Tibial artery (tissue), 4 donors: ENCODE measurements around the gene SSTR1.

Experiments
- DNase-seq, 2 donors: peaks; one replicate each; pipeline ENCODE4 v3.0.0-alpha.2; 2019
- H3K27ac ChIP-seq, 2 donors: fragments of 200-600 bp; sonication (generic) in 1 of 2; 1 replicate in 1 of 2; 2 replicates in 1 of 2; pipeline ENCODE4 v1.5.1; 2018 to 2019; ENCODE audit warnings: mild to moderate bottlenecking in 1 of 2
- H3K27me3 ChIP-seq, 2 donors: fragments of 200-600 bp; sonication (generic) in 1 of 2; one replicate each; pipeline versions ENCODE4 v1.5.1 to v1.6.0; 2016 to 2019
- H3K36me3 ChIP-seq, 3 donors: fragments of 200-600 bp; sonication (generic) in 2 of 3; one replicate each; pipeline ENCODE4 v1.5.1; 2016 to 2019; ENCODE audit warnings: mild to moderate bottlenecking in 2 of 3
- H3K4me1 ChIP-seq, 4 donors: fragments of 200-600 bp; sonication (generic) in 2 of 4; 1 replicate in 3 of 4; 2 replicates in 1 of 4; pipeline ENCODE4 v1.5.1; 2016 to 2019
- H3K4me3 ChIP-seq, 2 donors: fragments of 200-600 bp; sonication (generic) in 1 of 2; 1 replicate in 1 of 2; 2 replicates in 1 of 2; pipeline ENCODE4 v1.5.1; 2018 to 2019; ENCODE audit warnings: mild to moderate bottlenecking in 2 of 2
- H3K9me3 ChIP-seq, 3 donors: fragments of 200-600 bp; sonication (generic) in 1 of 3; one replicate each; pipeline ENCODE4 v1.5.1; 2016 to 2019
- CTCF ChIP-seq, 2 experiments: fragments of 200-600 bp in 1 of 2; fragments of 450-650 bp in 1 of 2; IDR thresholded peaks; one replicate each; pipeline ENCODE4 v1.5.1; 2017 to 2019; ENCODE audit warnings: antibody characterized with exemption in 2 of 2, mild to moderate bottlenecking in 1 of 2, moderate library complexity in 1 of 2
- intact Hi-C: fragments of 100-400 bp; cut with DNase I; formaldehyde crosslinking; loops from one replicate; pipeline ENCODE4 v1.15.0; 2023; ENCODE audit warnings: low total_unique reads

Gene SSTR1

GRCh38 chr14:38208618-38209562, 1.2 kb downstream of the SSTR1 start:
- intact Hi-C loops, result no loop called here
- Histone ChIP-seq H3K9me3 (no peaks in the 10 kb centered on the region), H3K36me3 (no peaks in the 10 kb centered on the region), H3K27ac (no peak overlapping the region), H3K4me3 (peak overlapping the region; percentile 47 to 55), H3K4me1 (peaks cover 0 to 46% (median 38%) of the 10 kb centered on the region in 4 donors), H3K27me3 (peaks cover 0 to 38% of the 10 kb centered on the region in 2 donors)
- DNase-seq, result peak in 1 of 2 donors; percentile 23
- no peak for TF ChIP-seq CTCF (IDR thresholded peaks at IDR 0.05)

- Histone ChIP-seq H3K27me3 (peaks cover 0 to 38% of the 10 kb centered on the region in 2 donors), H3K9me3 (no peaks in the 10 kb centered on the region), H3K4me3 (peak overlapping the region; percentile 47 to 55), H3K36me3 (no peaks in the 10 kb centered on the region), H3K4me1 (peaks cover 0 to 46% (median 38%) of the 10 kb centered on the region in 4 donors), H3K27ac (no peak overlapping the region)
- no peak for TF ChIP-seq CTCF (IDR thresholded peaks at IDR 0.05)
- DNase-seq, result peak in 1 of 2 donors; percentile 20
- intact Hi-C loops, result no loop called here
Observed at GRCh38 chr14:38209572-38210557, 2.2 kb downstream of the SSTR1 start.

- Histone ChIP-seq H3K27ac (no peak overlapping the region), H3K4me1 (peaks cover 0 to 46% (median 38%) of the 10 kb centered on the region in 4 donors), H3K27me3 (peaks cover 0 to 38% of the 10 kb centered on the region in 2 donors), H3K4me3 (peak overlapping the region; percentile 47 to 55), H3K36me3 (no peaks in the 10 kb centered on the region), H3K9me3 (no peaks in the 10 kb centered on the region)
- no peak for DNase-seq
- TF ChIP-seq CTCF (IDR thresholded peaks at IDR 0.05), result no peak
- intact Hi-C loops, result no loop called here
Observed at GRCh38 chr14:38210587-38211216, 3.0 kb downstream of the SSTR1 start.

- Histone ChIP-seq H3K27ac (no peak overlapping the region), H3K9me3 (no peaks in the 10 kb centered on the region), H3K4me1 (peaks cover 0 to 46% (median 38%) of the 10 kb centered on the region in 4 donors), H3K27me3 (peaks cover 0 to 38% of the 10 kb centered on the region in 2 donors), H3K36me3 (no peaks in the 10 kb centered on the region), H3K4me3 (peak overlapping the region; percentile 47 to 55)
- TF ChIP-seq CTCF (IDR thresholded peaks at IDR 0.05), result peak in 1 of 2 experiments; percentile 2
- DNase-seq, result no peak
- intact Hi-C loops, result no loop called here
Observed at GRCh38 chr14:38211255-38211735, 3.6 kb downstream of the SSTR1 start.

- TF ChIP-seq CTCF (IDR thresholded peaks at IDR 0.05), result no peak
- Histone ChIP-seq H3K4me1 (peaks cover 0 to 46% (median 38%) of the 10 kb centered on the region in 4 donors), H3K4me3 (no peak overlapping the region), H3K36me3 (no peaks in the 10 kb centered on the region), H3K27ac (no peak overlapping the region), H3K27me3 (peaks cover 0 to 38% of the 10 kb centered on the region in 2 donors), H3K9me3 (no peaks in the 10 kb centered on the region)
- intact Hi-C loops, result no loop called here
- DNase-seq, result no peak
Observed at GRCh38 chr14:38212111-38212510, 4.4 kb downstream of the SSTR1 start.
